ENCODE measurements around the gene GIGYF1. TPM values are rescaled to one million over a fixed set of nuclear protein-coding genes. Genes with fewer than 3 reads are reported as not detected.

GIGYF1 gene
- total and polyA plus RNA-seq, 2 of the 8 experiments (the other 6 are each of a cell fraction or from before 2014, with no cell fraction given): 24.1 to 99.3 TPM

DNA sequence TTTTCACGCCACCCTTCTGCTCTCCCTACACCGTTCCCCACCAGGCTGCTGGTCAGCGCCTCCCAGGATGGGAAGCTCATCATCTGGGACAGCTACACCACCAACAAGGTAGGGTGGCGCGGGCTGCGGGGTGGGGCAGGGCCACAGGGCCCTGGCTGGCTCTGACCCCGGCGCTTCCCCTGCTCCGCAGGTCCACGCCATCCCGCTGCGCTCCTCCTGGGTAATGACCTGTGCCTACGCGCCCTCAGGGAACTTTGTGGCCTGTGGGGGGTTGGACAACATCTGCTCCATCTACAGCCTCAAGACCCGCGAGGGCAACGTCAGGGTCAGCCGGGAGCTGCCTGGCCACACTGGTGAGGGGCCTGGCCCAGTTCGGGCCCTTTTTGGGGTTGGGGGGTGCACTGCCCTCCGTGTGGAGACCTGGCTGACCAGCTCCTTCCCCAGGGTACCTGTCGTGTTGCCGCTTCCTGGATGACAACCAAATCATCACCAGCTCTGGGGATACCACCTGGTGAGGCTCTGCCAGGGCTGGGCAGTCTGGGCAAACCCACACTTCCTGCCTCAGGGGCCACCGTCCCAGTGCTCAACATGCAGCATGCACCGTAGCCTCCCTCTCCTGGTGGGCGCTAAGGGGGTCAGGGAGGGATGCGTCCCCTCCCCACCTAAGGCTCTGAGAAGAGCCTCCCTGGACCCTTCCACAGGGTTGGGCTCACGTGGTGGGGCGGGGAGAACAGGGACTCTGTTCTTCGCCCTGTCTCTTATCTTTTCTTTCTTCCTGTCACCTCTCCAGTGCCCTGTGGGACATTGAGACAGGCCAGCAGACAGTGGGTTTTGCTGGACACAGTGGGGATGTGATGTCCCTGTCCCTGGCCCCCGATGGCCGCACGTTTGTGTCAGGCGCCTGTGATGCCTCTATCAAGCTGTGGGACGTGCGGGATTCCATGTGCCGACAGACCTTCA, 16.5 kb downstream of the GIGYF1 start:
- Histone ChIP-seq H3K4ac (replicated peaks; ENCODE audit: insufficient read length, low read depth, low read length) (no peak overlapping the region), H3K23ac (ENCODE audit: insufficient read length) (no peak overlapping the region), H3K56ac (replicated peaks; ENCODE audit: insufficient read length, low read depth, low read length) (no peak overlapping the region), H4K8ac (ENCODE audit: extremely low read depth, insufficient read depth, low read length) (peak overlapping the region; percentile 75), H3K4me3 (ENCODE audit: extremely low read depth in 1 of 4, insufficient read depth in 2 of 4, low read depth in 3 of 4, low read length in 4 of 4) (no peak overlapping the region), H3K14ac (ENCODE audit: insufficient read length) (no peak overlapping the region), H3K4me2 (ENCODE audit: insufficient read depth in 1 of 2, low read depth in 2 of 2, low read length in 2 of 2) (no peak overlapping the region), H3K9me3 (ENCODE audit: insufficient read depth in 2 of 2, low read depth in 1 of 2, low read length in 1 of 2) (no peaks in the 10 kb centered on the region), H2BK120ac (replicated peaks; ENCODE audit: low read depth, low read length) (no peak overlapping the region), H3K18ac (ENCODE audit: extremely low read depth, low read length) (no peak overlapping the region), H2BK15ac (ENCODE audit: low read length) (no peak overlapping the region), H2BK12ac (ENCODE audit: low read depth, low read length) (no peak overlapping the region), H4K20me1 (replicated peaks in 1 of 2; ENCODE audit: control insufficient read depth in 1 of 2, insufficient read depth in 2 of 2, low read length in 2 of 2) (peaks cover 13 to 31% of the 10 kb centered on the region in 2 experiments), H2BK5ac (ENCODE audit: low read depth, low read length) (peak overlapping the region; percentile 24), H2BK20ac (ENCODE audit: low read length) (no peak overlapping the region), H3K79me1 (ENCODE audit: low read depth, low read length) (peaks cover 3% of the 10 kb centered on the region), H4K5ac (ENCODE audit: insufficient read length, low read depth, low read length) (no peak overlapping the region), H2AFZ (ENCODE audit: low read length) (no peak overlapping the region), H3K36me3 (ENCODE audit: control insufficient read depth in 2 of 4, insufficient read depth in 4 of 4, low read length in 3 of 4) (peaks cover 9 to 59% (median 30%) of the 10 kb centered on the region in 4 experiments; a peak in 7 of 8 replicates), H3K79me2 (ENCODE audit: control insufficient read depth in 1 of 2, insufficient read depth in 2 of 2, low read length in 2 of 2) (no peaks in the 10 kb centered on the region), H3K23me2 (ENCODE audit: low read depth, low read length) (peaks cover 11% of the 10 kb centered on the region; the same call in 1 of the 2 replicates), H2AK5ac (ENCODE audit: low read depth, low read length) (no peak overlapping the region), H3K4me1 (replicated peaks in 1 of 4; ENCODE audit: control insufficient read depth in 3 of 4, insufficient read depth in 4 of 4, low read length in 3 of 4) (peaks cover 0 to 7% (median 4%) of the 10 kb centered on the region in 4 experiments; a peak in 6 of 7 replicates), H4K91ac (replicated peaks; ENCODE audit: insufficient read length, low read length) (no peak overlapping the region), H3K27ac (ENCODE audit: low read depth, low read length) (no peak overlapping the region), H3K27me3 (replicated peaks in 1 of 4; ENCODE audit: control insufficient read depth in 3 of 4, extremely low read depth in 1 of 4, insufficient read depth in 3 of 4, low read length in 3 of 4) (peaks cover 0 to 2% (median 1%) of the 10 kb centered on the region in 4 experiments; a peak in 3 of 7 replicates), H3K9ac (replicated peaks in 1 of 4; ENCODE audit: extremely low read depth in 1 of 4, low read depth in 3 of 4, low read length in 3 of 4) (no peak overlapping the region)
- 93% methylated on average over 36 of the region's 36 CpGs; no CpG with 5 or more reads in 1 of the 2 experiments for WGBS, 2 experiments (ENCODE audit: extremely low coverage in 1 of 2, insufficient coverage in 1 of 2, insufficient read length in 1 of 2, insufficient replicate concordance in 2 of 2, low coverage in 1 of 2, low lambda C conversion rate in 2 of 2, missing lambda C conversion rate in 1 of 2)
- ChIA-PET POLR2A (ENCODE audit: partially characterized antibody) (interaction anchor here (0.6 to 10.3 kb wide), 25 partner anchors 12 to 197 kb away, joined by 3 to 257 read pairs (median 4); partner anchors contain the start of genes ACTL6B, EPO, FBXO24 and GIGYF1), CTCF (ENCODE audit: partially characterized antibody) (interaction anchor here (1.0 to 20.7 kb wide), 8 partner anchors 9 to 64 kb away, joined by 3 to 254 read pairs (median 6); partner anchors contain the start of genes GIGYF1 and POP7)
- DNase-seq (ENCODE audit: low read depth in 1 of 2, low spot score in 2 of 2): no peak
- no peak for FAIRE-seq
- no peak for TF ChIP-seq RFX5 (IDR thresholded peaks at IDR 0.05; ENCODE audit: borderline replicate concordance, low read depth, low read length)
- TF ChIP-seq JUND (IDR thresholded peaks at IDR 0.05; ENCODE audit: low read length): no peak
- peak in 1 of 2 experiments; percentile 8; a peak in 1 of 3 replicates for TF ChIP-seq POLR2A (IDR thresholded peaks at IDR 0.05; ENCODE audit: control extremely low read depth in 1 of 2, low read depth in 2 of 2, low read length in 2 of 2)
- no peak for TF ChIP-seq GTF2F1 (IDR thresholded peaks at IDR 0.05; ENCODE audit: borderline replicate concordance, low read depth, low read length)
- no peak for TF ChIP-seq CTCF (IDR thresholded peaks at IDR 0.05; ENCODE audit: control extremely low read depth in 1 of 3, insufficient read depth in 1 of 3, low read depth in 1 of 3, low read length in 3 of 3)
- TF ChIP-seq TCF12 (IDR thresholded peaks at IDR 0.05; ENCODE audit: low read depth, low read length): no peak
- no peak for TF ChIP-seq HDAC2 (IDR thresholded peaks at IDR 0.05; ENCODE audit: borderline replicate concordance in 1 of 2, low read depth in 2 of 2, low read length in 2 of 2)
- no peak for TF ChIP-seq BRCA1 (IDR thresholded peaks at IDR 0.05; ENCODE audit: low read depth, low read length)

Measured in H1 (cell line).